ENCODE results near the gene GFOD1. TPM values are rescaled to one million over a fixed set of nuclear protein-coding genes. Genes with fewer than 3 reads are reported as not detected.

GFOD1 gene
- polyA plus RNA-seq, 3 donors = 2.0 to 8.0 (median 6.5) TPM

DNA sequence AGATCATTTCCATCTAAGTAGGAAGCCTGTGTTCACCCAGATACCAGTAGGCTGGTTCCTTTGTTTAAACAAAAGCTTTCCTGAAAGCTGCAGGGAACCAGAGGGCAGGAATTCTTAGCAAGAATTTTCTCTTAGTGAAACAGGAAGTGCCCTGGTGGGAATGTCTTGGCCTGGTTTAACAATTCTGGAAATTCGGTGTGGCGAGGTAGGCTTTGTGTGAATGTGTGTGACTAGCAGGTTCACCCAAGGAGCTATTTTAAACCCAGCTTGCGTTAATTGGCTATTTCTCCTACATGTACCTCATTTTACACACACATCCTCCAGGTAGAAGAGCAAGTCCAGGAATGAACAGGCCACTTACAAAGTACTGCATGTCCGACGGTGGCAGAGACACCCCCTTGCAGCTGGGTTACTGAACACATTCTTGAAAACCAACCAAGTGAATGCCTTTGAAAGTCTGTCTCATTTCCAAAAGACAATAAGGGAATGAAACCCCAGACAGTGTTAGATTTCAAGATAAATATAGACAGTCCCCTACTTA, 64.6 kb downstream of the GFOD1 start:
- H3K27ac ChIP-seq (ENCODE audit: low read depth, low read length) = no peak overlapping the region
- 55 to 58% (median 56%) methylated on average over 5 of the region's 5 CpGs for WGBS, 3 donors

DNA sequence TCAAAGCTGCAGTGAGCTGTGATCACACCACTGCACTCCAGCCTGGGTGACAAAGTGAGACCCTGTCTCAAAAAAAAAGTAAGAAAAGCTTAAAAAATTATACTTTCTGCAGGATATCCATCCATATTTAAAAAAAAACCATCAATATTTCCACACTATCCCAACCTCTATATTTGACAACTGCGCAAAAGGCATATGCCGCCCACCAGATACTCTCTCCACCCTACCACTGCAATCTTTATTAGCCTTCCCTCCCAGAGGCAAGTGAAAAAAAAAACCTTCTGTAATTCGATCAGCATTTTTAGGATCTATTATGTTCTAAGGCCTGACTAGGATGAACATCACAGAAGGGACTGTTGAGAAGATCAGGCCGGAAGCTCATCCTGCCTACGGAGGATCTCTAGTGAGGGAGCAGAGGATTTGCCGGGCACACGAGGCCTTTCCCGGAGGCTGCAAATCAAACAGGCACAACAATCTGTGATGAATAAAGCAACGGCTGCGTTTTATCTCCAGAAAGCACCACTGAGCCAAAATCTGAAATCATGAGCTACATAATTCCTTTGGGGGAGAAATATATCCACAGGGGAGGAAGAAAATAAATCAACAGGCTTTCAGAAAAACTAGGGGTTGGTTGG, 65.9 kb downstream of the GFOD1 start:
- WGBS, 3 donors = 53 to 77% (median 62%) methylated on average over 10 of the region's 10 CpGs
- H3K27ac ChIP-seq (ENCODE audit: low read depth, low read length) = no peak overlapping the region

DNA sequence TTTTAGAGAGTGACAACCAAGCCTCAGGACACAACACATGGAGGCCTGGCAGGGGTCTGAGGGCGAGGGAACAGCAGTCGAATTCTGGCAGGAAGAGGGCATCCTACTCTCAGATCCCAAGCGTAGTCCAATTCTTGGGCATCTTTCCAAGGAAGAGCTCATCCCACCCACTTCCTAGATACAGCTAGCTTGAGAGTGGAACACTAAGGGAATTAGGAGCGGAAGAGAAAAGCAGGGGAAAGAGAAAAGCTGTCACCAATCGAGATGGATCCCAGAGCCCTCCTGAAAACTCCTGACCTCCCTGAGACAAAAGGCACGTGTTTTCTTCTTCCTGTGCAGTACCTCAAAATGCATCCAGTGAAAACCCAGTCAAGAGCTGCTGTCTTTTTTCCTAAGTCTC, 67.1 kb downstream of the GFOD1 start:
- H3K27ac ChIP-seq (ENCODE audit: low read depth, low read length) = no peak overlapping the region
- WGBS, 3 donors = 39 to 77% (median 70%) methylated on average over 6 of the region's 6 CpGs

DNA sequence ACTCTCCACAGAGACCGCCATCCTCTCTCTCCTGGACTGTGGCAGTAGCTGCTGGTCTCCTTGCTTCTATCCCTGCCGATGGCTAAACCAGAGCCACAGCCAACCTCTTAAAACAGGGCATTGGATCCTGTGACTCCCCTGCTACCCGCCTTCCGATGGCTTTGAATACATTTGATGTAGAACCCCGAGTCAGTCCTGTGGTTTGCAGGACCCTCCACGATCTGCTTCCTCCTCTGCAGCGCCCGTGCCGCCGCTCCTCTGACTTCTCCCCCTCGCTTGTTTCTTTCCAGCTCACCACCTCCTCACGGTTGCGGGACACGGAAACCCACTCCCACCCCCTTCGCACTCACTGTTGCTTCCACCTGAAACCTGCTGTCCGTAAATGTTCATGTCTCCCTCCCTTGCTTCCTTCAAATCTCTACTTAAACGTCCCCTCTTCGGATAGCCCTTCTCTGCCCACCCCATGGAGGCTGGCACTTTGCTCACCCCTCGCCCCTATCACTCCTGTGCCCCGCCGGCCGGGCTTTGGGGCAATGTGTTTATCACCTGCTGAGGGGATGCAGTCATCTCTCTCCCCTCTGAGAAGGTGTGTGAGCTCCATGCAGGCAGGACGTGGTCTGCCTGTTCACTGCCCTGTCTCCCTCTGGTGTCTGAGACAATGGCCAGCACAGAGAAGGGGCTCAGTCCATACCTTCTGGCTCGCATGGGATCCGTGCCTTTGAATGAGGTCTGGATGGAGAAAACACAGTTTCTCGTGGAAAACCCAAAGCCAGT, 67.8 kb downstream of the GFOD1 start:
- 53 to 84% (median 68%) methylated on average over 26 of the region's 26 CpGs for WGBS, 3 donors
- H3K27ac ChIP-seq (ENCODE audit: low read depth, low read length) = no peak overlapping the region

DNA sequence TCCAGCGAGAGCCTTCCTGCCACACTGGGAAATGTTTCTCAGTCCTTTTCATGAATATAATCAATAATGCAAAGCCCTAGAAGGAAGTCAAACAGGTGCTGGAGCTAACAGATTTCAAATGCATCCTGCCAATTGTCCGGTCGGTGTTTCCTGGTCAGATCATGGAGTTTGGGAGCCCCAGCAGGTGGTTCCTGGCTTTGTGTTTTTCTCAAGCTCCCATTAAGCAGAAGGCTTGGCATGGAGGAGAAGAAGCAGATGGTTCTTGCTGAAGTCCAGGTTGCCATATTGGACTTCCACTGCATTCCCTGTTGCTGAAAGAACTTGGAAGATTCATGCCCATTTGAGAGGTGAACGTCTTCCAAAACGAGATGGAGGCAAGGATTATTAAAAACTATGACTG, 68.6 kb downstream of the GFOD1 start:
- 43 to 67% (median 63%) methylated on average over 5 of the region's 5 CpGs for WGBS, 3 donors

DNA sequence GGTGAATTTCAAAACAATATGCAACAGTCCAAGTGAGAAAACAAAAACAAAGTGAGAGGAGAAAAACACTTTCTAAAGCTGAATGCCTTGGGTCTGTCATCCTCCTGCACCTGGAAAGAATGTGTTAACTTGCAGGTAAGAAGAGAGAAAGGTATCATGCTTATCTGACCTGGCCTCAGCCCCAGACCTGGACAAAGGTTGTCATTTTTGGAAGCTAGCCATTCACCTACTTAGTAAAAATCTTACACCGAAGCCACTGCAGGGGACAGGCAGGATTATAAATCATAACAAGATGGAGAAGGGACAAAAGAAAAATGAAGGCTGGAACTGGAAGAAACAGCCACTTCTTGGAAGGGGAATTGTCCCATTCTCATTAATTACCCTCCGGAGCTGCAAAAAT, 69.4 kb downstream of the GFOD1 start:
- 43 to 97% (median 80%) methylated on average over 2 of the region's 2 CpGs for WGBS, 3 donors
- no peak overlapping the region for H3K27ac ChIP-seq (ENCODE audit: low read depth, low read length)

More for the DNA sequence above, 68.6 kb downstream of the GFOD1 start:
- H3K27ac ChIP-seq (ENCODE audit: low read depth, low read length) = no peak overlapping the region

DNA sequence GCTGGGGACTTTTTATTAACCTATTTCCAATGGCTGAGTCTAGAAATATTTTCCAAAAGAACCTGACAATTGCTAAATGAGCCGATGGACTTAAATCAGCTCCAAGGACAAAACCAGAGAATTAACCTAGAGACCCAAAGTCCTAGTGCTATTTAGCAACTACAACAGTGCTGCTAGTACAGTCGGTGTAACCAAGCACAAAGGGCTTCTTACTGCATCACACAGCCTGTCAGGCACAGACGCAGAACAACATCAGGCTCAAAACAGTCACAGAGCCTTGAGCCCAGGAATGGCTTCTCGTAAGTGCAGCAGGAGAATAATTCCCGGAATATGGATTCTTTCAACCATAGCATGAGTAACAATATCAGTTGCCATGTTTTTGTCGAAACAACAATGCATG, 70.0 kb downstream of the GFOD1 start:
- no peak overlapping the region for H3K27ac ChIP-seq (ENCODE audit: low read depth, low read length)
- WGBS, 3 donors = 76 to 93% (median 79%) methylated on average over 6 of the region's 6 CpGs

DNA sequence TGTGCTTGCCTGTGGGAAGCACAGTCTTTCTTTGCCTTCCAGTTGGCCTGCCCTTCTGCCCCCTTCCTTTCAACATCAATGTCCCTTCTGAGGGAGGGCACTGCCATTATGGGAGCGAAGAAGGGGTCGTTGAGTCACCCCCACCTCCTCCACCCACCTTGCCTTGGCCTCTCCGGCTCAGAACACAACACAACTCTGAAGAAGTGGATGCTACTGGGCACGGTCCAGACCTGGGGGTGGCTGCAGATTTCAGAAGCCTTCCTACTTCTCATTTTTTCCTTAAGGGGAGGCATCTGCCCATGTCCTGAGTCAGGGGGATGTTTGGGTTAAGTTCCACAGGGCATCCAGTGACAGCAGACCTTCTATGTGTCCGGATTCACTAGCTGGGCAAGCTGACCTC, 72.1 kb downstream of the GFOD1 start:
- 74 to 77% (median 74%) methylated on average over 5 of the region's 5 CpGs for WGBS, 3 donors
- no peak overlapping the region for H3K27ac ChIP-seq (ENCODE audit: low read depth, low read length)

DNA sequence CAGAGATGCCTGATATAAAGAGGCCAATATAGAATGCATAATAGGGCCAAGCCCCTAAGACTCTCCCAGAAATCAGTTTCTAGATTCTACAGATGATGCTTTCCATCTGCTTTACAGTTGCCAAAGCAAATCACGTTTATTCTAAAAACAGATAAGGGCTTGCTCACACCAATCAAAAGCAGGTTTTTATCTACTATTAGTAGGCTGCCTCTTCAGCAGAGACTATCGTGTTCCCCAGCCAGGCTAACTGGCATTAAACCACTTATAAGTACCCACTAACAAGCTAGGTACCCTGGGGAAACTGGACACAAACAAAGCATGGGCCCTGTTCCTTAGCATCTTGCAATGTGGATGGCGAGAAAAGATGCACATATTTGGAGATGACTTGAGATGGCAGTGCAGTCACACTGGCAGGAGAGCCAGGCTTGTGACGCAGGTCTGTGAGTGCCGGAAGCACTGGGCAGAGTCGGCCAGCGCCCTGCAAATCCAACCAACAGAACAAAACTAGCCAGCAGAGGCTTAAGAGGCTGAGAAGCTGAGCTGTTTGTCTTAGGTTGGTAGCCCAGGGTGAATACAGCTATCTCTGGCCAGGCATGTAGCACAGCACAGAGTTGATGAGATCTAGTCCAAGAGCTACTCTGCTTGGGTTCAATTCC, 73.4 kb downstream of the GFOD1 start:
- WGBS, 3 donors = 64 to 68% (median 68%) methylated on average over 7 of the region's 7 CpGs
- no peak overlapping the region for H3K27ac ChIP-seq (ENCODE audit: low read depth, low read length)

DNA sequence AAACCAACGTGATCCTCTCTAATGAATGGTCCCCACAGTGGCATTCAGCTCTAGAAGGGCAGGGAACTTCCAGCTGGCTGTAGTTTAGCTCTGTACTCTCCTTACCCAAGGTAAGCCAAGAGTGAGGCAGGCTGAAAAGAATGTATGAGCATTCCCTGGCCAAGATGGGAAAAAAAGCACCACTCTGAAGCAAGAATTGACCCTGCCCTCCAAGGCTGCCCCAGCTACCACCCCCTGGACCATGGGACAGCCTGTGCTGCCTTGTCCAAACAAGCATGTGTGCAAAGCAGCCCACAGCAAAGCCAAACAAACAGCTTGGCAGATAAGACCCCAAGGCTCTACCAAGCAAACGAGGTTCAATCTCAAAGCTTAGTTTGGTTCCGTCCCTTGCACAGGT, 73.9 kb downstream of the GFOD1 start:
- 42 to 76% (median 71%) methylated on average over 3 of the region's 3 CpGs for WGBS, 3 donors
- H3K27ac ChIP-seq (ENCODE audit: low read depth, low read length) = no peak overlapping the region

DNA sequence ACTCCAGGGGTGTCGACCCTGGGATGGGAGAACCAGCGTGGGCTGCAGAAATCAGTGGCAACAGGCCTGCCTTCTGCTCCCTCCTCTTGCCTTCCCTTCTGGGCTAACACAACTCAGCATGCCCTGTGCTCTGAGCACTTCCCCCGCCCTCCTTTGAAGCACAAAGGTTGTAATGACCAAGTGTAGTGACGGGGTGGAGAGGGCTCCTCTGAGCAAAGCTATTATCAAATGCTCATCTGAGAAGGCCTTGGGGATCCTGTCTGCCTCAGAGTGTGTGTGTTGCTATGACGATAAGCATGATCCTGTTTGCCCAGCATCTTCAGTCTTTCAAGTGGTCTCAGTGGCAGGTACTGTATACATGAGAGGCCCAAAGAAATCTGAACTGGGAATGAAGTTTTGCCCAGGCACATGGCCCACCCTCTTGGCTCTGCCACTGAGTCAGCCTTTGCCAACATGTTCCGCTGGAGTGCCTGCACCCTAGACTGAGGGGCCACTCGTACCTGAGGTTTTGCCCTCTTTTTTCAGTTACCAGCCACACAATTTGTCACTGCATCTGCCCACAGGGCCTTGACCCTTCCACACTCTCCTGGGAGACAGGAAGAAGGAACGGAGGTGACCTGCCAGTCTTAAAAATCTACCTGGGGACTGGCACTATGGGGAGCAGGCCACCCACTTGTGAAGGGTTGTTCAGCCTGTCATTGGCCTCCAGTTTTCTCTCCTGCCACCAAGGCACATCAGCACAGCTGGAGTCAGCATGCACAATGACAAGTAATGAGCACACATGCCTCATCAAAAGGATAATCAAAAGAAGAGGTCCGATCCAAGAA, 74.5 kb downstream of the GFOD1 start:
- WGBS, 3 donors = 77 to 86% (median 81%) methylated on average over 9 of the region's 9 CpGs

DNA sequence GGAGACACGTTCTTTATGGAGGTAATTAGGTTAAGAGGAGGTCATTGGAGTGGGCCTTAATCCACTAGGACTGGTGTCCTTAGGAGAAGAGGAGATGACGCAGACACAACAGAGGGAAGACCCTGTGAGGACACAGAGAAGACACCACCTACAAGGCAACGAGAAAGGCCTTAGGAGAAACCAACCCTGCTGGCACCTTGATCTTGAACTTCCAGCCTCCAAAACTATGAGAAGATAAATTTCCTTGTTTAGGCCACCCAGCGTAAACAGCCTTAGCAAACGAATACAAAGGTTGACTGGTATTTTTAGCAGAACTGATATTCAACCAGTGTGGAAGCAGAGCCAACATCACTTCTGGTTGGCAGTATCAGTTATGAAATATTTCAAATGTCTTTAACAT, 75.2 kb downstream of the GFOD1 start:
- H3K27ac ChIP-seq (ENCODE audit: low read depth, low read length) = no peak overlapping the region
- whole genome bisulfite sequencing, 3 donors = 78 to 83% (median 80%) methylated on average over 5 of the region's 5 CpGs

More for the DNA sequence above, 74.5 kb downstream of the GFOD1 start:
- no peak overlapping the region for H3K27ac ChIP-seq (ENCODE audit: low read depth, low read length)

DNA sequence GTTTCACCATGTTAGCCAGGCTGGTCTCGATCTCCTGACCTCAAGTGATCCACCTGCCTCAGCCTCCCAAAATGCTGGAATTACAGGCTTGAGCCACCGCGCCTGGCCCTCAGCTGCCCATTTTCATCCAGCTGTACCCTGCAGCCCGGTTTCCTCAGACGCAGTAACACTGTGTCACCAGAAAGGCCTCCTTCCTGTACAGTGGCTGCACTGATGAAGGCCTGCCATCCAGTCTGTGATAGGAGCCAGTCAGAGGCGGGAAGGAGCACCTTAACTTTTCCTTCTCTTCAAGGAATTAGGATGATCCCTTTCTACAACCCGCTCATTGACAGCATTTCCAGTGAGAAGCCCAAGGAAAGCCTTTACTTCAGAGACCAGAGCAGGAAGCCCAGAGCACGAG, 75.9 kb downstream of the GFOD1 start:
- 67 to 97% (median 76%) methylated on average over 8 of the region's 8 CpGs for WGBS, 3 donors
- no peak overlapping the region for H3K27ac ChIP-seq (ENCODE audit: low read depth, low read length)

DNA sequence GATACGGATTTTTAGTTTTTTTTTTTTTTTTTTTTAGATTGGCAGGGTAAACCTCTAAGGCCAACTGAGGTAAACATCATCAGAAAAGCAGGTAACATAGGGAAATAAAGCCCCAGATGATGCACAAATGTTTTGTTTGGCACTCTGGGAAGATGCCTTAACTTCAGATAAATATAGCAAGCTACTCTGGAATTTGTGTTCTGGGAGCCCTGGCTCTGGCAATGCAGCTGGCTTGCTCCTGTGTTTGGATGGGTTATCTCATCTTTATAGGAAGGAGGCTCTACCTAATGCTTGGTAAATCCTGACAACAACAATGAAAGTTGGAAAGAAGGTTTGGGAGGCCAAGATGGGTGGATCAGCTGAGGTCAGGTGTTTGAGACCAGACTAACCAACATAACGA, 77.4 kb downstream of the GFOD1 start:
- H3K27ac ChIP-seq (ENCODE audit: low read depth, low read length) = no peak overlapping the region
- WGBS, 3 donors = 77 to 95% (median 80%) methylated on average over 2 of the region's 2 CpGs

DNA sequence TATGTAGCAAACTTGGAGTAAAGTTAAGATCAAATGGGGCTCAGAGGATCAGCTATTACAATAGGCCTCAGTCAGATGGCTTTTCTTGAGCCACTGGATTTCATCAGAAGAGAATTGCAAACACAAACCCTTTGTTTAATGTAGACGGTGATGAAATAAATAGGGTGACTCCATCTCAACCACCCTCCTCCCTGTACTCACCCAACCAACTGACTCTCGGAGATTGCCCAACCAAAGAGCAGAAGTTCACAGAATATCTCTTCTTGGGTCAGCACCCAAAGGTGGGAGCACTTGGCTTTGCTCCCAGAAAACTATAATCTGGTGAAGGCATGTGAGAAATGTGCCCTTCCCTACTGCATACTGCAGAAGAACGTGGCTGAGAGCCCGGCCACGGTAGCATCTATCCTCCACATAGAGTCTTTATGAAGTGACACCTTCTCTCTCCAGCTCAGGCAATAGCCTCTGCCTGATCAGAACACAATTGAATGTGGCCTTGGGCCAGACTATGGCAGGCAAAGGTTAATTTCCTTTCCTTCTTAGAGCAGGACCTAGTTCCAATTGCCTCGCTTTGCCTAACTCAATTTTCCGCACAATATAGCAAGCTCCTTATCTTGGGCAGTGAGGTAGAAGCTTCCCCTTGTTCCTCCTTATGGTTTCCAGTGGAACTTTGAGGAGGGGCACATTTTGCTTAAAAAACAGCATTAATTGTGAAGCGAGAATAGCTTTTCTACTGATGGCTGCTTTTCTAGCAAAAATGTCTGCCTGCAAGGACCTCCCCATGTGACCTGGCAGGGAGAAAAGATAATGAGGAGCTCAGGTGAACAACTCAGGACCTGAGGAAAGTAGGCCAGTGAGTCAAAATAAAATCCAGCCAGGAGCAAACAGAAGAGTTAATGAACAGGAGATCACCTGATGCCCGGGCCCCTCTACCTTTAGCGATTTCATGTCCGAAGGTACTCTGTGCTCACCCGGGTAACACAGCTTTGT, 79.4 kb downstream of the GFOD1 start:
- H3K27ac ChIP-seq (ENCODE audit: low read depth, low read length) = no peak overlapping the region
- 63 to 83% (median 73%) methylated on average over 12 of the region's 12 CpGs for WGBS, 3 donors

DNA sequence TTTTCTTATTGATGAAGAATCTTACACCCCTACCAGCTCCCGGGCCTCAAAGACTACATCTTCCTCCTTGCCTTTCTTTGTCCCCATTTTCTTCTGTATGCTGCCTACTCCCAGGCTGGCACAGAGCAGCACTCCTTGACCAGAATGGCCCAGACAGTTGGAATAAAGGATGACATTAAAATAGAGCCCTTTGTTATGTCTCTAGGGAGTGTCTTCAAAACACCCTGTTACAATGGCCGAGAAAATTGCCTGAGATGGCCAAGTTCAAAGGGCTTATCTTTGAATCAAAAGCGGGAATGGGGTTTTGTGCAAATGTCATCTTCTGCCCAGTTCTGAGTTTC, 80.1 kb downstream of the GFOD1 start:
- H3K27ac ChIP-seq (ENCODE audit: low read depth, low read length) = no peak overlapping the region
- 47 to 93% (median 78%) methylated on average over 3 of the region's 3 CpGs for WGBS, 3 donors

DNA sequence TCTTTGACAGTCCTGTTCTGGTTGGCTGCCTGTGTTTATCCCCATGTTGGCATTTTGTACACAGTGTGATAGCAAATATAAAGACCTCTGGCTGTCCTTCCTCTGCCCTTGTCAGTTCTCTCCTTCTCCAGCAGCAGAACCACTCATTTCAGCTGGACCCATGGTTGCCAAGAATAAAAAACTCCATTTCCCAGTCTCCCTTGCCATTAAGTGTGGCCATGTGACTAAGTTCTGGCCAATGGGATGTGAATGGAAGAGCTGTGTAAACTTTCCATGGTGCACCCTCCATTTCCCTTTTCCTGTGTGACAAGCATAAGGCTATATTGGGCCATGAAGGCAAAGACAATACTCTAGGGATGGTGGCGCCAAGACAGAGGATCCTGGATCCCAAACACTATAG, 80.6 kb downstream of the GFOD1 start:
- 67 to 100% (median 68%) methylated on average over 1 of the region's 1 CpG for WGBS, 3 donors
- H3K27ac ChIP-seq (ENCODE audit: low read depth, low read length) = no peak overlapping the region
